Body of pancreas (tissue), 4 donors: ENCODE results near the gene CDR2.

Source experiments
- CTCF ChIP-seq, 7 experiments: fragments of 450-650 bp in 4 of 7; fragments of 200-600 bp in 3 of 7; sonication (generic) in 3 of 7; IDR thresholded peaks; one replicate each; pipeline ENCODE4 v1.5.1; 2016 to 2019; ENCODE audit warnings: antibody characterized with exemption in 7 of 7
- POLR2A ChIP-seq, 3 donors: fragments of 450-650 bp; IDR thresholded peaks; one replicate each; pipeline ENCODE4 v1.6.1; 2016; ENCODE audit warnings: antibody characterized with exemption in 3 of 3, mild to moderate bottlenecking in 2 of 3

GRCh38 chr16:22318690-22319358, 55.6 kb downstream of the CDR2 start:
- peak; percentile 33 to 58 (median 48) for TF ChIP-seq CTCF (IDR thresholded peaks at IDR 0.05)
- TF ChIP-seq POLR2A (IDR thresholded peaks at IDR 0.05) = no peak
